T-helper 1 cell (primary cell): ENCODE results near the gene ERP27.
A peak's percentile ranks its signal among the peaks of the same experiment; 100 is the strongest.

Source experiments
- DNase-seq, 5 donors: peaks; one replicate each; pipeline ENCODE4 v3.0.0-alpha.2; 2012 to 2020

ERP27 gene

DNA sequence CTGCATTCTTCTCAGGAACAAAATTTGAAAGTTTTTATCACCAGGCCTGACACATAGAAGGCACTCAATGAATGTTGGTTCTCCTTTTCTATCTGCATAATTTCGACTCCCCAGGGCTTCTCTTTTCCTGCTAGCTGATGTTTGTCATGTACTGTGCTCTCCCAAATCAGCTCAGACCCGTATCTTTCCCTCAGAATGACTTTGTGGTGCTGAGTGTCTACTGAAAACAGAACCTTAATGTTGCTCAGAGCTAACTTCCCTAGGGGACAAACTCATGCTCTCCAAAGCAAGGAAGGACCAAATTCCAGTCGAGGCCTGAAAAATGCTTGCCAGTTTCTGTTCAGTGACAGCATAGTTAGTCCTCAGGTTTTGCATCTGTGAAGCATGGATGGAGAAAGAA, 21.1 kb upstream of the ERP27 start:
- DNase-seq, result no peak

- DNase-seq, result peak in 1 of 5 donors; percentile 49
These were observed 20.7 kb upstream of the ERP27 start for GRCh38 chr12:14959126-14959440.

DNA sequence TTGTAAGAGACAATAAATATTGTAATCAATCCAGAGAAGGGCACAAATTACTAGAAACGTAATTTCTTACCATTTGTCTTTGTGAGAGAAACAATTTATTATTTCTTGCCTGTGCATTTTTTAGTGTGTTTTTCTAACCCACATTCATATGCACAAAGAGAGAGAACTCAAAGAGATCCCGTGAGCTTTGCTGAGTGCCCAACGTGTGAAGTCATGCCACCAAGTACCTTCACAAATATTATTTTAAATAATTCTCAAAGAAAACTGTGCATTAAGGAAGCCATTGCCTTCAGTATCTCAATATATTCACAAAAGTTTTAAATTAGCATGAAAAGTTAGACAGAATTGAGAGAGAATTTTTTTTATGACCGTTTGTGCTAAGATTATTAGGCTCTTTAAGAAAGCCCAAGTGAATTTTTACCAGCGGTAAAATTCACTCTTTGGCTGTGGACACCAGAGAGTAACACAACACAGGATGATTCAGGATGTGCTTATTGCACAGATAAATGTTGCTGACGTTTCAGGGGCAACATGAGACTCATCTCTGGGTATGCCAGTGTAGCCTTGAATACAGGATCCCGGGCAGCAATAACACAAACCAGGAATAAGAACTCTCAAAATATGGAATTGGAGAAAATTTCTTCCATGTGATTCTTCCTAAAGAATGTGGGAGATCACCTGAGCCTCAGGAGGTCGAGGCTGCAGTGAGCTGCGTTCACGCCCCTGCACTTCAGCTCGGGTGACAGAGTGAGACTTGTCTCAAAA, 20.2 kb upstream of the ERP27 start:
- peak in 1 of 5 donors; percentile 33 for DNase-seq

- DNase-seq, result no peak
These were observed 19.3 kb upstream of the ERP27 start for GRCh38 chr12:14957551-14958168.

- DNase-seq, result no peak
These were observed 18.6 kb upstream of the ERP27 start for GRCh38 chr12:14956905-14957304.

GRCh38 chr12:14956024-14956891, 17.9 kb upstream of the ERP27 start:
- DNase-seq, result peak in 1 of 5 donors; percentile 60

DNA sequence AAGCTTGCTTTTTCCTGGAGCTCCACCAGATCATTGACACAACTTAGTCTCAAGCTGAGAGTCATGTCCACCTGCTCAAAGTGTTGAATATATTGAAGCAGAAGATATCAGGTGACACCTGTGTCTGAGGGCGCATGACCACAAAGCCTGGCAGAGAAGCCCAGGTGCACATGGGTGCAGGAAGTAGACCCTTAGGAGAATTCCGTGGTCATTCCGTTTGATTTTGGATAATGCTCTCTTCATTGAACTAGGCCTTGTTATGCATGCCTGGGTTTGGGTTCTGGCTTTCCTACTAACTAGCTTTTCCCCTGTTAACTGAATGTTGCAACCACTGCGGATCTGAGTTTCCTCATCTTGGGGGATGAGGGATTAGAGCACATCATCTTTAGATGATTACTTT, 15.9 kb upstream of the ERP27 start:
- DNase-seq, result peak in 2 of 5 donors; percentile 23 to 24

DNA sequence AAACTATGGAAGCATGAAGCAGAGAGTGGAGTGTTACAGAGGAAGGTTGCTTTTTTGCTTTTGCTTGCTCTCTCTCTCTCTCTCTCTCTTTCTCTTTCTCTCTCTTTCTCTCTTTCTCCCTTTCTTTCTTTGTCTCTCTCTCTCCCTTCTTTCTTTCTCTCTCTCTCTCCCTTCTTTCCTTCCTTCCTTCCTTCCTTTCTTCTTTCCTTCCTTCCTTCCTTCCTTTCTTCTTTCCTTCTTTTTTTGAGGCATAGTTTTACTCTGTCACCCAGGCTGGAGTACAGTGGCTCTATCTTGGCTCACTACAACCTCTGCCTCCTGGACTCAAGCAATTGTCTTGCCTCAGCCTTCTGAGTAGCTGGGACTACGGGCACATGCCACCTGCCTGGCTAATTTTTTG, 15.4 kb upstream of the ERP27 start:
- no peak for DNase-seq

- DNase-seq, result peak in 2 of 5 donors; percentile 19 to 81
These were observed 14.1 kb upstream of the ERP27 start for GRCh38 chr12:14952299-14952921.

DNA sequence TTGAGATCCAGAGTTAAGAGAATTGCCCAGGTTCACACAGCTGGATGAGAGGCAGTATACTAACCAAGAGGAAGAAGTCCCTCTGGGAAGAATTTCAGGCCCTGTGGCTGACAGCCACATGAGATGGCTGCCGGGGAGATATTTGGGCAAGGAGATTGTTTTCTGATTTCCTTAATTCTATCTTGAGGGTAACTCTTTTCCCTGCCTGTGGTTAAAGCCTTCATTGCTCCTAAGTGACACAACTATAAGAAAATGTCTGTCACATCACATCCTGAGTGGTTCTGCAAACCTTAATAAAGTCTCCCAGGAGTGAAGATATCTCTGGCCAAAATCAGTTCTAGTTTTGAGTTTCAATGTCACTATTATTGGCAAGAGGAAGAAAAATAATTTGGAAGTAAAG, 13.5 kb upstream of the ERP27 start:
- DNase-seq, result no peak

DNA sequence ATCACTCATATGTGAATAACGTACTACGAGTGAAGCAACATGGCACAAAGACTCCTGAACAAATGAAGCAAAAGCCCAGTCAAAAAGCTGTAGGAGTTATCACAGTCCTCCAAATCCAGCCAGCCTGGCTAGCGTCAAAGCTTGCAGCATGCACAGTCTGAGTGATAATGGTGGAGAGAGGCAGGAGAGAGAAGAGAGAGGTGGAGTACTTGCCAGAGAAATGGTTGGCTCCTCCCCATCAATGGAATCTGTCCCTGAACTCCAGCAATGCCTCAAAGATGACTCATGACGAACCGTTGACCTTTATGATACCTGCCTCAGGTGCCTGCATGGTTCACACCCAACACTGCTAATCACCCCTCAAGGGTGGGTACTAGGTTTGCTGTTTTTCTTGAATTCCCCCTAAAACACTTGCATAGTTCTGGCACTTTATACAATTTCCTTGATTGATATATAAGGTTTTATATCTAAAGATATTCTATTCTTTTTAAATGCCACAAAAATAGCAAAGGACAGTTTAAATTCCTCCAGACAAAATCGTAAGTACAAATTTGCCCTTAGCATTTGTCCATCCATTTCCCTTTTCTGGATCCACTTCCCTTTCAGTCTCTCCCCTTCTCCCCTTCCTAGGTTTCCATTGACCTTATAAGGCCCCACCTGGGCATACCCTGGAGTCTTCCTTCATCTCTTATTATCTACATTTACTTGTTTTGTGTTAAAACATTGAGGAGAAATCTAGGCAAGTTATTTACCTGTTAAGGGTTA, 12.8 kb upstream of the ERP27 start:
- DNase-seq, result peak in 1 of 5 donors; percentile 11

GRCh38 chr12:14950421-14950820, 12.1 kb upstream of the ERP27 start:
- DNase-seq, result peak in 1 of 5 donors; percentile 51

- peak in 1 of 5 donors; percentile 32 for DNase-seq
These were observed 11.3 kb upstream of the ERP27 start for GRCh38 chr12:14949631-14950030.

GRCh38 chr12:14948672-14949071, 10.3 kb upstream of the ERP27 start:
- peak in 4 of 5 donors; percentile 34 to 90 (median 44) for DNase-seq

DNA sequence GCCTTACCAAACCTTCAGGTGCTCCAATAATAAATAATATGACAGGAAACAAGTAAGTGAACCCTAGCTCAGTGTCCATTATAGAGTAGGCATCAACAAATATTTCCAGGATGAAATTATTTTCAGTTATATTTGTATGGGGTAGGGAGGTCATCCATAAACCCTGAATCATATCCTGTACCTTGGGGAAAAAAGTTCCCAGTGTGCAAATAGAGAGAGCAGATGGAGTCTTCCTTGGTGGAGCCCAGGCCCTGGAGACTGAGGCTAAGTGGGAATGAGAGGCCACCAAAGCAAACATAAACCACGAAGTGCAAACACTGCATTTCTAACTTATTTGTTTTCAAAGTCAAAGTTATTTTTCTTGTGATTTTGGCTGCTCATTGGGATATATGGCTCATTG, 8.5 kb upstream of the ERP27 start:
- no peak for DNase-seq

DNA sequence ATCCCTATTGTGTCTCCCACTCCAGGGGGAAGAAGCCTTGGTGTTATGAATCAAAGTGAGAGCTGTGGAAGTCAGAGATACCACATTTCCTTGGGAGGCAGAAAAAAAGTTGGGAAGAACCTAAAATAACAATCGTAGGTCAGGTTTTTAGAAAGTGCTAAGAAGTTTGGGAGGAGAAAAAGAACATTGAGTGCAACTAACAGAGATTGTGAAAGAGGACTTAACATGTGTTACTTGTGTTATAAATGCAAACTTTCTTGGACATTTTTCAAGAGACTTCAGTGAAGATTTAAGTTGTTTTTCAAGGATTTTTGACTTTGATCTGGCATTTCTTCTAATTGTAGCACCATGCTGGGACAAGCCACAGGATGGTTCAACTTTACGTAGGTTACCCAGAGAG, 7.8 kb upstream of the ERP27 start:
- DNase-seq, result no peak

GRCh38 chr12:14942196-14942931, 4.0 kb upstream of the ERP27 start:
- DNase-seq, result no peak

DNA sequence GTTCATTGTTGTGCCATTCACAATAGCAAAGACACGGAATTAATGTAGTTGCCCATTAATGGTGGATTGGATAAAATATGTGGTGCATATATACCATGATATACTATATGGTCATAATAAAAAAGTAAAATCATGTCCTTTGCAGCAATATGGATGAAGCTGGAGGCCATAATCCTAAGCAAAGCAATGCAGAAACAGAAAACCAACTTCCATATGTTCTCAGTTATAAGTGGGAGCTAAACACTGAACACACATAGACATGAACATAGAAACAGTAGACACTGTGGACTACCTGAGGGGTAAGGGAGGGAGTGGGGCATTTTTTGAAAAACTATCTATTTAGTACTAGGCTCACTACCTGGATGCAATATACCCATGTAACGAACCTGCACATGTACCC, 3.0 kb upstream of the ERP27 start:
- DNase-seq, result no peak

DNA sequence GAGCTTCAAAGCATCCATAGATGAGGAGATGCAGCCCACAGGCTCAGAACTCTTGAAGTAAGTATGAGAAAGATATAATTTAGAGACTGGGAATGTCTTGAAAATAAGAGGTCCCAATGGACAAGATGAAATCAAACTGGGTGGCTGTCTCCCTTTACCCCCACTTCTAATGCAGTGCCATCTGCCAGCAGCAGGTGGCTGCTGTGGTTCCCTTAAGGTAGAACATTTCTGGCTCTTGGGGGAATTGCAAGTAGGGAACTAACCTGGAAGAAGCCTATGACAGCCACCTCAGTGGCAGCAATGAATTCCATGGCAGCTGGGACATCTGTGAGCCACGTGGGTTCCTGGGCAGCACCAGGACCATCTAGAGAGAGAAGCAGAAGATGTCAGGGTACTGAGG, 648 bp downstream of the ERP27 start:
- no peak for DNase-seq

GRCh38 chr12:14937014-14937413, 1.3 kb downstream of the ERP27 start:
- no peak for DNase-seq

DNA sequence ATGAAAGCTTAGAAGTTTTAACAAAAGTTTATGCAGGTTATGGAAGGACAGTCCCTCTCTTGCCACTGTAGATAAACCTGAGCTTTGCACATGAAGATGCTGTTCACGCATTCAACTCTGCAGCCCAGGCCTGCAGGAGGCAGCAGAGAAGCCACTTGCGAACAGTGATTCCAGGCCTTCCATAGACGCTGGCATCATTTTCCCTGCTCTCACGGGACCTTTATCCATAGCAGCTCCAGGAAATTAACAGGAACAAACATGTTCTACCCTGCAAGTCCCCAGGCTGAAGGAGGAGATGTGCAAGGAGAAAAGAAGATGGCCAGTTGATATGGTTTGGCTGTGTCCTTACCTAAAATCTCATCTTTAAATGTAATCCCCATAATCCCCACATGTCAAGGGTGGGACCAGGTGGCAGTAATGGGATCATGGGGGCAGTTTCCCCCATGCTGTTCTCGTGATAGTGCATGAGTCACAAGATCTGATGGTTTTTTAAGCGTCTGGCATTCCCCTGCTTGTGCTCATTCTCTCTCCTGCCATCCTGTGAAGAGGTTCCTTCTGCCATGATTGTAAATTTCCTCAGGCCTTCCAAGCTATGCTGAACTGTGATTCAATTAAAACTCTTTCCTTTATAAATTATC, 2.0 kb downstream of the ERP27 start:
- no peak for DNase-seq
